Osteoblast (primary cell): ENCODE data around the gene TMEM245. TPM values are rescaled to one million over a fixed set of nuclear protein-coding genes. Genes with fewer than 3 reads are reported as not detected.

Source experiments
- DNase-seq: peaks from one replicate; pipeline ENCODE4 v3.0.0; 2011; ENCODE audit warnings: low spot score, mixed read lengths; ENCODE audit not compliant: insufficient read length; ENCODE audit errors: missing footprints
- H2AFZ ChIP-seq: 2 replicates; pipeline ENCODE4 v1.6.0; 2011; ENCODE audit warnings: mild to moderate bottlenecking, low read length
- H3K27ac ChIP-seq: 2 replicates; pipeline ENCODE4 v1.5.1; 2011; ENCODE audit warnings: mild to moderate bottlenecking, low read depth, low read length, moderate library complexity
- H3K27me3 ChIP-seq: 2 replicates; pipeline ENCODE4 v1.6.0; 2012; ENCODE audit warnings: mild to moderate bottlenecking, control low read depth, inconsistent platforms, low read length, moderate library complexity; ENCODE audit not compliant: insufficient read depth
- H3K36me3 ChIP-seq: 2 replicates; pipeline ENCODE4 v1.5.1; 2011; ENCODE audit warnings: mild to moderate bottlenecking, low read length, control low read depth, moderate library complexity; ENCODE audit not compliant: insufficient read depth
- H3K4me1 ChIP-seq: 2 replicates; pipeline ENCODE4 v1.5.1; 2011; ENCODE audit warnings: mild to moderate bottlenecking, low read length, control low read depth, moderate library complexity; ENCODE audit not compliant: insufficient read depth
- H3K4me2 ChIP-seq: 2 replicates; pipeline ENCODE4 v1.6.0; 2011; ENCODE audit warnings: mild to moderate bottlenecking, low read length; ENCODE audit not compliant: insufficient read depth
- H3K4me3 ChIP-seq: fragments of 200-600 bp; sonication (generic); 3 replicates; pipeline ENCODE4 v1.5.1; 2012; ENCODE audit warnings: mild to moderate bottlenecking, low read length, inconsistent platforms; ENCODE audit not compliant: insufficient read depth
- H3K79me2 ChIP-seq: 2 replicates; pipeline ENCODE4 v1.6.0; 2012; ENCODE audit warnings: mild to moderate bottlenecking, low read length, control low read depth, inconsistent platforms; ENCODE audit not compliant: insufficient read depth
- H3K9me3 ChIP-seq: 2 replicates; pipeline ENCODE4 v1.5.1; 2011; ENCODE audit warnings: low read depth, low read length, control low read depth
- H4K20me1 ChIP-seq: 2 replicates; pipeline ENCODE4 v1.6.0; 2012; ENCODE audit warnings: mild to moderate bottlenecking, low read length, control low read depth; ENCODE audit not compliant: insufficient read depth
- CTCF ChIP-seq: IDR thresholded peaks from 2 replicates; pipeline ENCODE4 v1.5.1; 2011; ENCODE audit warnings: mild to moderate bottlenecking, low read depth, low read length, moderate library complexity; ENCODE audit errors: extremely low read depth
- total RNA-seq: library from RNA; depleted of rRNA; stranded (reverse); fragments of >200 nt; gene quantifications from 2 replicates; pipeline ENCODE4 v1.2.3, GENCODE V29; 2012

The TMEM245 gene
- total RNA-seq, 1 donor = 45.2 TPM

- peaks cover 5% of the 10 kb centered on the region for H3K27me3 ChIP-seq
- H4K20me1 ChIP-seq = no peaks in the 10 kb centered on the region
- no peak for DNase-seq
- H3K4me1 ChIP-seq = no peaks in the 10 kb centered on the region
- no peaks in the 10 kb centered on the region for H3K79me2 ChIP-seq
- H2AFZ ChIP-seq = no peak overlapping the region
- no peaks in the 10 kb centered on the region for H3K36me3 ChIP-seq
- TF ChIP-seq CTCF = no peak
- H3K4me2 ChIP-seq = no peak overlapping the region
- H3K9me3 ChIP-seq = no peaks in the 10 kb centered on the region
- H3K4me3 ChIP-seq = no peak overlapping the region
- H3K27ac ChIP-seq = no peak overlapping the region
Measured at GRCh38 chr9:109138421-109138820, 18.7 kb upstream of the TMEM245 start.

- Histone ChIP-seq H4K20me1 (no peaks in the 10 kb centered on the region), H3K36me3 (no peaks in the 10 kb centered on the region), H3K27ac (no peak overlapping the region), H3K4me1 (no peaks in the 10 kb centered on the region), H3K79me2 (no peaks in the 10 kb centered on the region), H3K4me3 (no peak overlapping the region), H3K27me3 (peaks cover 5% of the 10 kb centered on the region), H3K9me3 (no peaks in the 10 kb centered on the region), H3K4me2 (no peak overlapping the region), H2AFZ (no peak overlapping the region)
- TF ChIP-seq CTCF = no peak
- DNase-seq = no peak
Measured at GRCh38 chr9:109134167-109134578, 14.4 kb upstream of the TMEM245 start.

- Histone ChIP-seq H3K27ac (no peak overlapping the region), H3K4me2 (no peak overlapping the region), H4K20me1 (no peaks in the 10 kb centered on the region), H2AFZ (no peak overlapping the region), H3K4me1 (no peaks in the 10 kb centered on the region), H3K79me2 (no peaks in the 10 kb centered on the region), H3K27me3 (peaks cover 5% of the 10 kb centered on the region), H3K9me3 (no peaks in the 10 kb centered on the region), H3K36me3 (no peaks in the 10 kb centered on the region), H3K4me3 (no peak overlapping the region)
- no peak for DNase-seq
- TF ChIP-seq CTCF = no peak
Measured at GRCh38 chr9:109133533-109133932, 13.8 kb upstream of the TMEM245 start.

GRCh38 chr9:109132567-109133021 lies 12.8 kb upstream of the TMEM245 start:
- Histone ChIP-seq H3K36me3 (no peaks in the 10 kb centered on the region), H3K4me1 (no peaks in the 10 kb centered on the region), H3K27me3 (peaks cover 5% of the 10 kb centered on the region), H3K9me3 (no peaks in the 10 kb centered on the region), H3K4me2 (no peak overlapping the region), H3K4me3 (no peak overlapping the region), H2AFZ (no peak overlapping the region), H3K27ac (no peak overlapping the region), H3K79me2 (no peaks in the 10 kb centered on the region), H4K20me1 (no peaks in the 10 kb centered on the region)
- TF ChIP-seq CTCF = no peak
- DNase-seq = no peak
